NCI-H748 (cell line): ENCODE results near the gene KCNJ4.
"Not testable (repeated sequence)": the region's sequence is repeated elsewhere in the genome, so short reads cannot be mapped to it uniquely, and the experiment has no call there.

Experiments
- DNase-seq: peaks from one replicate; lab custom pipeline; 2025; ENCODE audit not compliant: unreplicated experiment; lab: John Stamatoyannopoulos, UW

Gene KCNJ4

GRCh38 chr22:38414009-38414395 is 41.0 kb downstream of the KCNJ4 start:
- no peak for DNase-seq

GRCh38 chr22:38413085-38414008 is 41.7 kb downstream of the KCNJ4 start:
- no peak for DNase-seq

DNA sequence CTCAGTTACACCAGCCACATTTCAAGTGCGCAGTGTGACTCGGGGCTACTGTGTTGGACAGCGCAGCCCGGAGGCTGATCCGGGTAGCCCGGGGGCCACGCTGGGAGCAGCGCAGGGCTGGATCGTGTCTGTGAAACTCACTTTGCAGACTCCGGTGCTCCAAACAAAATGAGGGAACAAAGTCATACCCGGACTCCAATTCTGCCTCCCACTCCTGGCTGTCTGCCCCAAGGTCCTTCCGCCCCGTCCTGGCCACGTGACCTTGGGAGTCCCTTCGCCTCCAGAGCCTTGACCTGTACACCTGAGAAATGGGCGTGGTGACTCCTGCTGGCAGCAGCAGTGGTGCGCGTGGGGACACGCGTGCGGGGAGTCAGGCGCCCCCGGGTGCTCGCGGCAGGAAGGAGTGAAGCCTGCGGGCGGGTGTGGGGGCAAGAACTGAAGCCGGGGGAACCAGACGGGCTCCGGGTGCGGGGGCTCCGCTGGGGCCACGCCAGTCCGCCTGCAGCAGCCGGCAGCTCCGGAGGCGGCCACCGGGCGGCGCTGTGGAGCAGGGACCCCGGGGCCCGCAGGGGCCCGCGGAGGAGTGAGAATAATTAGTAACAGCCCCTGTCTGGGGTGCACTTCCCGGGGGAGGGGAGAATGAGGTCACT is 42.4 kb downstream of the KCNJ4 start:
- no peak for DNase-seq

- DNase-seq, result no peak
Observed at GRCh38 chr22:38411016-38411415, 44.0 kb downstream of the KCNJ4 start.

- not testable (repeated sequence) for DNase-seq
Observed at GRCh38 chr22:38409916-38410315, 45.1 kb downstream of the KCNJ4 start.

DNA sequence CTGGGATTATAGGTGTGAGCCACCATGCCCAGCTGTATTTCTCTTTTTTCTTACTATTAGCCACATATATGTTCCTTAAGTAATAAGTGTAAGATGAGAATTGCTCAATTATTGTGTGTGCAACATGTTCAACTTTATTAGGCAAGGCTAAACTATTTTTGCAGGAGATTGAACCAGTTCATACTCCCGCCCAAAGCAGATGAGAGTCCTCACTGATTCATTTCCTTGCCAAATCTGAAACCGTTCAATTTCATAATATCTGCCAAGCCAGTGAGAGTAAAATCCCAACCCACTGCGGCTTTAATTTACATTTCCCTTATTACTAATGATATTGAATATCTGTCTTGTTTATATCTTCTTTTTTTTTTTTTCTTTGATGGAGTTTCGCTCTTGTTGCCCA is 48.4 kb downstream of the KCNJ4 start:
- no peak for DNase-seq

- no peak for DNase-seq
Observed at GRCh38 chr22:38404419-38404818, 50.6 kb downstream of the KCNJ4 start.

- DNase-seq, result no peak
Observed at GRCh38 chr22:38403812-38404211, 51.2 kb downstream of the KCNJ4 start.

GRCh38 chr22:38402204-38402603 is 52.8 kb downstream of the KCNJ4 start:
- no peak for DNase-seq

GRCh38 chr22:38401336-38402084 is 53.5 kb downstream of the KCNJ4 start:
- peak; percentile 17 for DNase-seq

GRCh38 chr22:38400256-38400655 is 54.7 kb downstream of the KCNJ4 start:
- DNase-seq, result not testable (repeated sequence)

- peak; percentile 90 for DNase-seq
Observed at GRCh38 chr22:38398609-38399461, 56.2 kb downstream of the KCNJ4 start.

- peak; percentile 56 for DNase-seq
Observed at GRCh38 chr22:38398181-38398608, 56.8 kb downstream of the KCNJ4 start.

DNA sequence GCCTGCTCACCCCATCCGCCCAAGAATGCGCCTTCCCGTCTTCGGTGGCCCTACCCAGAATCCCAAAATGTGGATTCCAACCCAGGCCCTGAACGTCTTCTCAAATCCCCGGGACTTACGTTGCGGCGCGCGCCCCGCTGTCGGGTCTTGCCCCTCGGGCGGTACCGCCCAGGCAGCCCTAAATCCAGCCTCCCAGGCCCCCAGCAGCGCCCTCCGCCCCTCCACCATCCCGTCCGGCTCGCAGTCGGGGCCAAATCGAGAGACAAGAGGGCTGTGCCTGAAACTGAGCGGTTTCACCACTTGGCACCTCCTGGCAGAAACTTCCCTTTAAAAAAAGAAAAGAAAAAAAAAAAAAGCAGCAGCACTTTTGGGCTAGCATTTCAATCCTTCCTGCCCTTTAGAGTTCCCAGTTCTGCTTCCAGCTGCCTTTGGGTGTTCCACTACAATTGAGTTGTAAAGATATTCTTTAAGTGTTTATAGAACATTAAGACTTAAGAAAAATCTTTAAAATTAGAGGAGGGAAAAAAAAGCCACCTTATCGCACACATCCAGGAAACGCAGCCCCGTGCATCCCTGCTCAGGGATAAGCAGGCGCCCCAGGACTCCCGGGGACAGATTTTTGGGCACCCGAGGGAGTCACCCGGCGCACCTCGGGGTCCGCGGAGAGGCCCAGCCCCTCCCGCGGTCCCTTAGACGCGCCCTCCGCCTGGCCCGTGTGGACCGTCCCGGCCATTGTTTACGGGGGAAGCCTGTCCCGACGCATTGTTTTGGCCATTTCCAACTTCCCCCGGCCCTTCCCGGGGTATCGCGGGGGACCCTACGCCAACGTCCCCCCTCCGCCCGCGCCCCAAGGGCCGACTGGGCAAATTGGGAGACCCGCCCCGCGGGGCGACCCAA is 57.6 kb downstream of the KCNJ4 start:
- peak; percentile 5 for DNase-seq

- not testable (repeated sequence) for DNase-seq
Observed at GRCh38 chr22:38396440-38397069, 58.4 kb downstream of the KCNJ4 start.

DNA sequence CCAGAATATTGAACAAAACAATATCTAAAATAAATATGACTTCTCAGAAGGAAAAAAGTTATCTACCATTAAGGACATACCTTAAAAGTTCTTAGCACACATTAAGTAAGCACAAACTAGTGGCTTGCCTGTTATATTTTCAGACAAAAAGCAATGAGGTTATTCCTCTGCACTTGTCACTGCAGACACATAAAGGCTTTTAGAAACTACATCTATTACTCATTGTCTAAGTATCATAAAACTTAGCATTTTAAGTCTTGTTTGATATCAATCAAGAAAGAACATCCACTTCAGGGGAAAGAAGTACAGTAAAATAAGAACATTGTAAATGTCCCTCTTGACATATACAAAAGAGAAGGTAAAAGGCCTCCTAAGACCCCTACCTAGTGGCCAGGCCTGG is 59.1 kb downstream of the KCNJ4 start:
- not testable (repeated sequence) for DNase-seq

DNA sequence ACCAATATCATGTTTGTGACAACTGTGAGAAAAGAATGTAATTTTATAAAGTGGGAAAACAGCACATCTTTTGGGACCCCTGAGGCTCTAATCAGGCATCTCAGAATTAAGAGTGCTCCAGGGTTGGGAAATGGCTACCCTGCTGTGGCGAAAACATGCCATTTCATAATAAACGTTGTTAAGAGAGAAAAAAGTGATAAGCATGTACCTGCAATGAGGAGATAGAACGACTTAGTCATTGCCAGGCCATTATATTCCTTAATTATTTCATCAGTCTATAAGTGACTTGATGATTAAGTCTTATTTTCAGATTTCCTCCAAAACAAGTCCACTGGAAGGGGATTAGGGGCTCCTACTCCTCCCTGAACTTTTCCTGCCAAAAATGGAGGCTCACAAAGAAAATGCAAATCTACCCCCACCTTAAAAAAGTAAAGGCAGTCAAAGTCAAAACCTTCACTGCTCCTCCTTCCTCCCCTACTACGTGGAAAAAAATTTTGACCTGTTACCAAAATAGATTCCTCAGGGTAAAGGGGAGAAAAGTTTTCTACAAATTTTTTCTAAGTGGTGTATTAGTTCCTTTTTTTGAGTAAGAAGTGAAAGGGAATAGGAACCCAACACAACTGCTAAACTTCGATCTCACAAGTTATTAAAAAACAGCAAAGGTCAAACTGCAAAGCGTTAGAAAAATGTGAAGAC is 59.9 kb downstream of the KCNJ4 start:
- DNase-seq, result not testable (repeated sequence)

DNA sequence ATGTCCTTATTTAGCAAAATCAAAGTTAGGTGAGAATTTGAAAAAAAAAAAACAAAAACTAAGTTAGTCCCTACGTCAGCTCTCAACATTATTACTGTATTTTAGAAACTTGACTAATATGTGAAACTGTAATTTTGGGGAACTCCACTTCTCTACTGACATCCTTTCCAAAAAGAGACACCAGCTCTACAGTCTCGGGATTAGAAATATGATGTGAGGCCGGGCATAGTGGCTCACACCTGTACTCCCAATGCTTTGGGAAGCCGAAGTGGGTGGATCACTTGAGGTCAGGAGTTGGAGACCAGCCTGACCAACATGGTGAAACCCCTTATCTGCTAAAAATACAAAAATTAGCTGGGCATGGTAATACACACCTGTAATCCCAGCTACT is 65.6 kb downstream of the KCNJ4 start:
- not testable (repeated sequence) for DNase-seq
